GM23338 (cell line): Measurements from ENCODE around the gene DNAAF8. TPM values are rescaled to one million over a fixed set of nuclear protein-coding genes. Genes with fewer than 3 reads are reported as not detected.
A peak's percentile ranks its signal among the peaks of the same experiment; 100 is the strongest.

Experiments
- ATAC-seq: fragments of 200-7000 bp; cut with Tn5 transposase; 3 replicates; pipeline ENCODE4 v1.9.1; 2020
- DNase-seq: peaks from one replicate; pipeline ENCODE4 v3.0.0-alpha.2; 2015; ENCODE audit warnings: low spot score
- H2AFZ ChIP-seq: fragments of 200-600 bp; sonication (generic); 2 replicates; pipeline ENCODE4 v1.8.0; 2016; ENCODE audit warnings: antibody characterized with exemption, mild to moderate bottlenecking, moderate library complexity
- H3F3A ChIP-seq: fragments of 200-600 bp; sonication (generic); replicated peaks from 2 replicates; pipeline ENCODE4 v1.8.0; 2017; ENCODE audit warnings: antibody characterized with exemption, mixed run types, low read depth
- H3K27ac ChIP-seq: fragments of 200-600 bp; sonication (generic); 2 replicates; pipeline ENCODE4 v1.6.1; 2016; ENCODE audit warnings: low read depth
- H3K27me3 ChIP-seq: fragments of 200-600 bp; sonication (generic); 2 replicates; pipeline ENCODE4 v1.8.0; 2016; ENCODE audit warnings: mild to moderate bottlenecking, mixed run types, moderate library complexity; ENCODE audit not compliant: insufficient read depth
- H3K36me3 ChIP-seq: fragments of 200-600 bp; sonication (generic); 2 replicates; pipeline ENCODE4 v1.8.0; 2016; ENCODE audit warnings: mild to moderate bottlenecking; ENCODE audit not compliant: insufficient read depth
- H3K4me1 ChIP-seq: fragments of 200-600 bp; sonication (generic); 2 replicates; pipeline ENCODE4 v1.8.0; 2016; ENCODE audit warnings: mild to moderate bottlenecking, moderate library complexity; ENCODE audit not compliant: insufficient read depth
- H3K4me2 ChIP-seq: fragments of 200-600 bp; sonication (generic); 2 replicates; pipeline ENCODE4 v1.7.1; 2017; ENCODE audit warnings: mixed run types
- H3K4me3 ChIP-seq: fragments of 200-600 bp; sonication (generic); 2 replicates; pipeline ENCODE4 v1.6.1; 2016; ENCODE audit warnings: mixed run types
- H3K79me2 ChIP-seq: fragments of 200-600 bp; sonication (generic); replicated peaks from 2 replicates; pipeline ENCODE4 v1.8.0; 2017; ENCODE audit warnings: mild to moderate bottlenecking; ENCODE audit not compliant: insufficient read depth
- H3K9me2 ChIP-seq: fragments of 200-600 bp; sonication (generic); 2 replicates; pipeline ENCODE4 v1.8.0; 2017; ENCODE audit not compliant: insufficient read depth
- H4K20me1 ChIP-seq: fragments of 200-600 bp; sonication (generic); replicated peaks from 2 replicates; pipeline ENCODE4 v1.8.0; 2017; ENCODE audit warnings: mild to moderate bottlenecking; ENCODE audit not compliant: insufficient read depth
- H3K27ac Mint-ChIP-seq: 2 replicates; pipeline ENCODE4 v1.8.0; 2020; ENCODE audit warnings: inconsistent platforms, mild to moderate bottlenecking, moderate library complexity, mixed read lengths
- H3K27me3 Mint-ChIP-seq: 3 replicates; pipeline ENCODE4 v1.8.0; 2022; ENCODE audit warnings: low read depth, mild to moderate bottlenecking, moderate library complexity, mixed read lengths, inconsistent platforms; ENCODE audit not compliant: insufficient read depth, poor library complexity
- H3K36me3 Mint-ChIP-seq: 3 replicates; pipeline ENCODE4 v1.8.0; 2021; ENCODE audit warnings: low read depth, mild to moderate bottlenecking, inconsistent platforms, moderate library complexity, mixed read lengths
- H3K4me1 Mint-ChIP-seq: 3 replicates; pipeline ENCODE4 v1.8.0; 2020; ENCODE audit warnings: mild to moderate bottlenecking, inconsistent platforms, mixed read lengths
- H3K4me3 Mint-ChIP-seq: 3 replicates; pipeline ENCODE4 v1.8.0; 2021; ENCODE audit warnings: moderate library complexity, mild to moderate bottlenecking, inconsistent platforms, mixed read lengths
- H3K9me3 Mint-ChIP-seq: 3 replicates; pipeline ENCODE4 v1.8.0; 2020; ENCODE audit warnings: moderate library complexity, mild to moderate bottlenecking, inconsistent platforms, mixed read lengths
- CREB1 ChIP-seq: fragments of 250-450 bp; sonication (Bioruptor Pico); IDR thresholded peaks from 2 replicates; pipeline ENCODE4 v1.5.0; 2020; ENCODE audit warnings: low read depth, mild to moderate bottlenecking, moderate library complexity
- CTCF ChIP-seq, 2 experiments: fragments of 200-600 bp in 1 of 2; sonication (generic) in 1 of 2; conservative IDR thresholded peaks; 2 replicates each; pipeline versions ENCODE4 v1.5.1 to v1.6.1; 2016 to 2017; ENCODE audit warnings: antibody characterized with exemption in 2 of 2, low read depth in 2 of 2, mild to moderate bottlenecking in 2 of 2, moderate library complexity in 1 of 2
- ETS1 ChIP-seq: IDR thresholded peaks from 2 replicates; pipeline ENCODE4 v1.6.1; 2016; ENCODE audit warnings: antibody characterized with exemption
- EZH2 ChIP-seq: fragments of 200-600 bp; sonication (generic); IDR thresholded peaks from one replicate; pipeline ENCODE4 v1.8.0; 2017; ENCODE audit warnings: antibody characterized with exemption, mild to moderate bottlenecking, low read depth; ENCODE audit not compliant: unreplicated experiment
- JUNB ChIP-seq: IDR thresholded peaks from one replicate; pipeline ENCODE4 v1.6.1; 2016; ENCODE audit warnings: antibody characterized with exemption; ENCODE audit not compliant: unreplicated experiment
- NANOG ChIP-seq: IDR thresholded peaks from 2 replicates; pipeline ENCODE4 v1.6.1; 2016; ENCODE audit warnings: antibody characterized with exemption, borderline replicate concordance
- POLR2AphosphoS5 ChIP-seq: IDR thresholded peaks from 2 replicates; pipeline ENCODE4 v1.6.1; 2016; ENCODE audit warnings: antibody characterized with exemption, low read depth
- ZNF114 ChIP-seq: fragments of 250-450 bp; sonication (Bioruptor Pico); IDR thresholded peaks from 2 replicates; pipeline ENCODE4 v1.5.0; 2020; ENCODE audit warnings: mild to moderate bottlenecking, moderate library complexity
- ZNF462 ChIP-seq: fragments of 250-450 bp; sonication (Bioruptor Pico); IDR thresholded peaks from 2 replicates; pipeline ENCODE4 v1.5.0; 2020; ENCODE audit warnings: mild to moderate bottlenecking, moderate library complexity
- polyA plus RNA-seq: library from polyadenylated mRNA; unstranded; fragments of >200 nt; fragmentation: Nextera tagmentation; extraction: Ambion mirVana; gene quantifications from 2 replicates; pipeline ENCODE4 v1.2.1, GENCODE V29; 2016
- total RNA-seq: library from RNA; depleted of rRNA; stranded (reverse); fragments of >200 nt; shearing (Covaris generic); gene quantifications from 2 replicates; pipeline ENCODE4 v1.2.3, GENCODE V29; 2014

Gene DNAAF8
- total and polyA plus RNA-seq, 2 experiments from 2014 or later: 0.34 to 1.3 TPM

DNA sequence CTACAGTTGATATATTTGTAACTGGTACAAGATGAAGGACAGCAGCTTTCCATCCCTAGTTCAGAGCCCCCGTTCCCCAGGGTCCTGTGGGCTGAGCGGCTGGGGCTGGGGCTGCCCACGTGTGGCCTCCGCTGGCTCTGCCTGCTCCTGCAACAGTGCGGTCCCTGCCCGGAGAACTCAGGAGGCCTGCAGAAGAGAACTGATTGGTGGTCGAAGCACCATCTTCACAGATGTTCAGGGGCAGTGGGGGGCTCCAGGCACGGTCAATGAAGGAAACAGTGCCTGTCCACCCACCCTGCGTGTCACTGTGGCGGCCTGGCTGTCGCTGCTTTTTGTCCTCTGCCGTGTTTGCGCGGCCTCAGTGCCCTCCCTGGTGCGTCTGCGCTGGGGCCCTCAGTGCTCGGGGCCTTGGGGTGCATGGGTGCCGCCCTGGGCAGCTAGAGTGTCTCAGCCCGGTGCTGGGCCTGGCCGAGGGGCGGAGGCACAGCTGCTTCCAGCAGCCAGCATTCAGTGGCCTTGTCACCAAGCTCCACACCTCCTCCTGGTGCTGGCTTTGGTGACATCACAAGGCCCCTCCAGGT is 45.2 kb upstream of the DNAAF8 start:
- Histone ChIP-seq H3K4me2 (no peak overlapping the region), H3K27ac (no peak overlapping the region), H3F3A (no peaks in the 10 kb centered on the region; the same call in 1 of the 2 replicates), H2AFZ (no peak overlapping the region), H3K9me2 (no peaks in the 10 kb centered on the region), H3K79me2 (no peaks in the 10 kb centered on the region), H4K20me1 (no peaks in the 10 kb centered on the region), H3K36me3 (no peaks in the 10 kb centered on the region), H3K4me1 (no peaks in the 10 kb centered on the region; the same call in 1 of the 2 replicates), H3K27me3 (no peaks in the 10 kb centered on the region), H3K4me3 (no peak overlapping the region)
- ATAC-seq (no peak), DNase-seq (no peak)
- peaks cover 8% of the 10 kb centered on the region; the same call in 1 of the 3 replicates for H3K36me3 Mint-ChIP-seq
- H3K4me3 Mint-ChIP-seq: no peak overlapping the region
- TF ChIP-seq NANOG: no peak
- TF ChIP-seq CTCF (conservative IDR thresholded peaks at IDR 0.05; ENCODE audit: low read depth in 2 of 2): 0 out of 4 replicates have a peak, but pooled peaks of 1 of the 2 experiments have one; percentile 4
- H3K9me3 Mint-ChIP-seq: no peaks in the 10 kb centered on the region; the same call in 2 of the 3 replicates
- H3K27ac Mint-ChIP-seq: no peak overlapping the region
- no peaks in the 10 kb centered on the region for H3K4me1 Mint-ChIP-seq
- H3K27me3 Mint-ChIP-seq: peaks cover 13% of the 10 kb centered on the region

GRCh38 chr16:4689864-4690704 is 44.3 kb upstream of the DNAAF8 start:
- Histone ChIP-seq H3K27me3 (no peaks in the 10 kb centered on the region), H3K4me1 (no peaks in the 10 kb centered on the region; the same call in 1 of the 2 replicates), H3F3A (no peaks in the 10 kb centered on the region; the same call in 1 of the 2 replicates), H2AFZ (no peak overlapping the region), H3K4me2 (no peak overlapping the region), H3K27ac (no peak overlapping the region), H3K79me2 (no peaks in the 10 kb centered on the region), H3K9me2 (no peaks in the 10 kb centered on the region), H4K20me1 (no peaks in the 10 kb centered on the region), H3K36me3 (no peaks in the 10 kb centered on the region), H3K4me3 (no peak overlapping the region)
- peaks cover 4% of the 10 kb centered on the region; the same call in 1 of the 3 replicates for H3K36me3 Mint-ChIP-seq
- TF ChIP-seq ZNF114: no peak
- TF ChIP-seq ZNF462 (CRISPR knock-in tag): no peak
- TF ChIP-seq EZH2: no peak
- TF ChIP-seq CREB1: no peak
- no peak for TF ChIP-seq ETS1
- TF ChIP-seq POLR2AphosphoS5: no peak
- TF ChIP-seq NANOG: no peak
- TF ChIP-seq JUNB: no peak
- H3K27ac Mint-ChIP-seq: 0 out of 2 replicates have a peak overlapping the region, but pooled peaks have one; percentile 67
- no peak overlapping the region for H3K4me3 Mint-ChIP-seq
- peaks cover 12% of the 10 kb centered on the region for H3K27me3 Mint-ChIP-seq
- H3K9me3 Mint-ChIP-seq: no peaks in the 10 kb centered on the region; the same call in 2 of the 3 replicates
- DNase-seq (no peak), ATAC-seq (no peak)
- H3K4me1 Mint-ChIP-seq: peaks cover under 1% of the 10 kb centered on the region; the same call in 1 of the 3 replicates
